Measurements from ENCODE around the gene PSMB11.
A peak's percentile ranks its signal among the peaks of the same experiment; 100 is the strongest.

The PSMB11 gene

DNA sequence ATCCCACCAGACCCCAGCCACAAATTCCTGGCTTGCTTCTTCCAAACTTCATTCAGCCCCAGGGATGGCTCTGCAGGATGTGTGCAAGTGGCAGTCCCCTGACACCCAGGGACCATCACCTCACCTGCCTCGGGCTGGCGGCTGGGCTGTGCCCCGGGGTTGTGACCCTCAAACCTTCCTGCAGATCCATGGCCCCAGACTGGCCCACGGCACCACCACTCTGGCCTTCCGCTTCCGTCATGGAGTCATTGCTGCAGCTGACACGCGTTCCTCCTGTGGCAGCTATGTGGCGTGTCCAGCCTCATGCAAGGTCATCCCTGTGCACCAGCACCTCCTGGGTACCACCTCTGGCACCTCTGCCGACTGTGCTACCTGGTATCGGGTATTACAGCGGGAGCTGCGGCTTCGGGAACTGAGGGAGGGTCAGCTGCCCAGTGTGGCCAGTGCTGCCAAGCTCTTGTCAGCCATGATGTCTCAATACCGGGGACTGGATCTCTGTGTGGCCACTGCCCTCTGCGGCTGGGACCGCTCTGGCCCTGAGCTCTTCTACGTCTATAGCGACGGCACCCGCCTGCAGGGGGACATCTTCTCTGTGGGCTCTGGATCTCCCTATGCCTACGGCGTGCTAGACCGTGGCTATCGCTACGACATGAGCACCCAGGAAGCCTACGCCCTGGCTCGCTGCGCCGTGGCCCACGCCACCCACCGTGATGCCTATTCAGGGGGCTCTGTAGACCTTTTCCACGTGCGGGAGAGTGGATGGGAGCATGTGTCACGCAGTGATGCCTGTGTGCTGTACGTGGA is at the start of gene PSMB11:
TSS of gene PSMB11 (plus strand) at position 51 of the 804 bp plus-strand sequence. CDS start at position 65, 14 bp downstream.
- Histone ChIP-seq H3K9me3 (ENCODE audit: control insufficient read depth in 2 of 2, low read length in 2 of 2) (no peaks in the 10 kb centered on the region), H3K36me3 (ENCODE audit: control insufficient read depth in 2 of 2, insufficient read depth in 2 of 2, low read length in 2 of 2) (no peaks in the 10 kb centered on the region), H3K27me3 (ENCODE audit: control insufficient read depth in 2 of 2, insufficient read depth in 2 of 2, low read length in 2 of 2) (no peaks in the 10 kb centered on the region), H3K4me3 (ENCODE audit: low read length in 2 of 2) (no peak within 1 kb of the TSS), H3K27ac (ENCODE audit: low read depth in 2 of 2, low read length in 2 of 2) (no peak within 1 kb of the TSS), H3K4me1 (ENCODE audit: control insufficient read depth in 2 of 2, insufficient read depth in 2 of 2, low read length in 2 of 2) (no peaks in the 10 kb centered on the region), H3K9ac (ENCODE audit: low read depth in 1 of 2, low read length in 2 of 2) (no peak within 1 kb of the TSS)

DNA sequence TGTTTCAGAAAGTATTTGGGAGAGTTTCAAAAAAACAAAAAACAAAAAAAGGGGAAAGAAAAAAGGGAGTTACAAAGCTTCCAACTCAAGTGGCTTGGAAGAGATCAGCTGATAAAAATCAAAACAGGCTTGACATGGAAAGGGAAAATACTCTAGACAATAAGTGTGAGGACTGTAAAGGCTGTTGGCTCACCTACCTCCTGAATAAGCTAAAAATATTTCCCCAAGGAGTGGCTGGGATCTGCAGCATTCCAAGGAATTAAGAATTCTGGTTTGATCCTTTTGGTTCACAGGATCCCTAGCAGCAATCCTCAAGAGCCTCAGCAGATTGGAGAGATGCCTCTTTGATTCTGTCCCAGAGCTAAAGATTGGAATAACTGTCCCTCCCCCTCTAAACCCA is 48.5 kb upstream of the PSMB11 start:
- Histone ChIP-seq H3K36me3 (ENCODE audit: control insufficient read depth in 2 of 2, insufficient read depth in 2 of 2, low read length in 2 of 2) (peaks cover 3 to 4% of the 10 kb centered on the region in 2 donors), H3K9me3 (ENCODE audit: control insufficient read depth in 2 of 2, low read length in 2 of 2) (no peaks in the 10 kb centered on the region), H3K27me3 (ENCODE audit: control insufficient read depth in 2 of 2, insufficient read depth in 2 of 2, low read length in 2 of 2) (no peaks in the 10 kb centered on the region), H3K4me3 (ENCODE audit: low read length in 2 of 2) (no peak overlapping the region), H3K27ac (ENCODE audit: low read depth in 2 of 2, low read length in 2 of 2) (no peak overlapping the region), H3K4me1 (ENCODE audit: control insufficient read depth in 2 of 2, insufficient read depth in 2 of 2, low read length in 2 of 2) (peaks cover 0 to 4% of the 10 kb centered on the region in 2 donors), H3K9ac (ENCODE audit: low read depth in 1 of 2, low read length in 2 of 2) (no peak overlapping the region)

- no peak overlapping the region for H3K4me3 ChIP-seq (ENCODE audit: low read length in 2 of 2)
- H3K27ac ChIP-seq (ENCODE audit: low read depth in 2 of 2, low read length in 2 of 2): no peak overlapping the region
- no peaks in the 10 kb centered on the region for H3K27me3 ChIP-seq (ENCODE audit: control insufficient read depth in 2 of 2, insufficient read depth in 2 of 2, low read length in 2 of 2)
- peaks cover 0 to 4% of the 10 kb centered on the region in 2 donors for H3K4me1 ChIP-seq (ENCODE audit: control insufficient read depth in 2 of 2, insufficient read depth in 2 of 2, low read length in 2 of 2)
- H3K9ac ChIP-seq (ENCODE audit: low read depth in 1 of 2, low read length in 2 of 2): no peak overlapping the region
- H3K9me3 ChIP-seq (ENCODE audit: control insufficient read depth in 2 of 2, low read length in 2 of 2): no peaks in the 10 kb centered on the region
- H3K36me3 ChIP-seq (ENCODE audit: control insufficient read depth in 2 of 2, insufficient read depth in 2 of 2, low read length in 2 of 2): peaks cover 2 to 3% of the 10 kb centered on the region in 2 donors
These were observed 47.2 kb upstream of the PSMB11 start for GRCh38 chr14:22994762-22995275.

DNA sequence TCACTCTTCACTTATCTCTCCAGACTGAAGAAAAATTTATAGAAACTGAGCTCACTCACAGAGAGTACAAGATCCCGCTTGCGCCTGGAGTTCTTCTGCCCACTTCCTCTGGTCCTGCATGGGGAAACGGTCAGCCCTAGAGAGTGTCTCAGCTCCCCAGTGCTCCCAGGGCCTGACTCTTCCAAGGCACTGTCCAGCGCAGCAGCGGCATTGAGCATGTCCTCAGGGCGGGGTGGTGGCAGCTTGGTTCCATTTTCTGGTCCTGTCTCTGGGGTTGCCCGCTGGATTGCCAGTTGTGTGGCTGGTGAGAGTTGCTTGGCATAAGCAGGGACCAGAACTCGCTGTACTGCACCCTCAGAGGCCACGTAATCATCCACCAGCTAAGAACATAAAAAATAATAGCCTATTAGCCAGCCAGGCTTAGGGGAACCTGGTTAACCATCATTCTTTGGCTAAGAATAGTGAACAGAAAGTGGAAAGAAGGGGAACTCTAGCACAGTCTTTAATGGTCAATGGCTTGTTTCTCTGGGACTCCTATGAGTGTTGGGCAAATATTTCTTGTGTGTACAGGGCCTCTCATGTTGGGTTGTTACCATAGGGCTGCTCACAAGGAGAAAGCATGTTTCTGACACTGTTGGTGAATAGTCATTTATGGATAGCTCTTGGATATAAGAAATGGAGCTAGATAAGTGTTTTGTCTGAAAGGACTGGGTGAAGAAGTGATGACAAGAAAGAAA is 46.0 kb upstream of the PSMB11 start:
- Histone ChIP-seq H3K4me3 (ENCODE audit: low read length in 2 of 2) (no peak overlapping the region), H3K4me1 (ENCODE audit: control insufficient read depth in 2 of 2, insufficient read depth in 2 of 2, low read length in 2 of 2) (peaks cover 5 to 6% of the 10 kb centered on the region in 2 donors), H3K36me3 (ENCODE audit: control insufficient read depth in 2 of 2, insufficient read depth in 2 of 2, low read length in 2 of 2) (peaks cover 0 to 3% of the 10 kb centered on the region in 2 donors), H3K27ac (ENCODE audit: low read depth in 2 of 2, low read length in 2 of 2) (no peak overlapping the region), H3K27me3 (ENCODE audit: control insufficient read depth in 2 of 2, insufficient read depth in 2 of 2, low read length in 2 of 2) (no peaks in the 10 kb centered on the region), H3K9ac (ENCODE audit: low read depth in 1 of 2, low read length in 2 of 2) (no peak overlapping the region), H3K9me3 (ENCODE audit: control insufficient read depth in 2 of 2, low read length in 2 of 2) (no peaks in the 10 kb centered on the region)

- H3K9me3 ChIP-seq (ENCODE audit: control insufficient read depth in 2 of 2, low read length in 2 of 2): no peaks in the 10 kb centered on the region
- H3K27me3 ChIP-seq (ENCODE audit: control insufficient read depth in 2 of 2, insufficient read depth in 2 of 2, low read length in 2 of 2): no peaks in the 10 kb centered on the region
- no peak overlapping the region for H3K4me3 ChIP-seq (ENCODE audit: low read length in 2 of 2)
- peaks cover 0 to 3% of the 10 kb centered on the region in 2 donors for H3K36me3 ChIP-seq (ENCODE audit: control insufficient read depth in 2 of 2, insufficient read depth in 2 of 2, low read length in 2 of 2)
- no peak overlapping the region for H3K9ac ChIP-seq (ENCODE audit: low read depth in 1 of 2, low read length in 2 of 2)
- peaks cover 8 to 10% of the 10 kb centered on the region in 2 donors for H3K4me1 ChIP-seq (ENCODE audit: control insufficient read depth in 2 of 2, insufficient read depth in 2 of 2, low read length in 2 of 2)
- H3K27ac ChIP-seq (ENCODE audit: low read depth in 2 of 2, low read length in 2 of 2): no peak overlapping the region
These were observed 45.0 kb upstream of the PSMB11 start for GRCh38 chr14:22996768-22997654.

- Histone ChIP-seq H3K27ac (ENCODE audit: low read depth in 2 of 2, low read length in 2 of 2) (no peak overlapping the region), H3K9ac (ENCODE audit: low read depth in 1 of 2, low read length in 2 of 2) (no peak overlapping the region), H3K27me3 (ENCODE audit: control insufficient read depth in 2 of 2, insufficient read depth in 2 of 2, low read length in 2 of 2) (no peaks in the 10 kb centered on the region), H3K9me3 (ENCODE audit: control insufficient read depth in 2 of 2, low read length in 2 of 2) (no peaks in the 10 kb centered on the region), H3K36me3 (ENCODE audit: control insufficient read depth in 2 of 2, insufficient read depth in 2 of 2, low read length in 2 of 2) (peaks cover 0 to 3% of the 10 kb centered on the region in 2 donors), H3K4me1 (ENCODE audit: control insufficient read depth in 2 of 2, insufficient read depth in 2 of 2, low read length in 2 of 2) (peaks cover 8 to 10% of the 10 kb centered on the region in 2 donors), H3K4me3 (ENCODE audit: low read length in 2 of 2) (no peak overlapping the region)
These were observed 44.2 kb upstream of the PSMB11 start for GRCh38 chr14:22997676-22998323.

DNA sequence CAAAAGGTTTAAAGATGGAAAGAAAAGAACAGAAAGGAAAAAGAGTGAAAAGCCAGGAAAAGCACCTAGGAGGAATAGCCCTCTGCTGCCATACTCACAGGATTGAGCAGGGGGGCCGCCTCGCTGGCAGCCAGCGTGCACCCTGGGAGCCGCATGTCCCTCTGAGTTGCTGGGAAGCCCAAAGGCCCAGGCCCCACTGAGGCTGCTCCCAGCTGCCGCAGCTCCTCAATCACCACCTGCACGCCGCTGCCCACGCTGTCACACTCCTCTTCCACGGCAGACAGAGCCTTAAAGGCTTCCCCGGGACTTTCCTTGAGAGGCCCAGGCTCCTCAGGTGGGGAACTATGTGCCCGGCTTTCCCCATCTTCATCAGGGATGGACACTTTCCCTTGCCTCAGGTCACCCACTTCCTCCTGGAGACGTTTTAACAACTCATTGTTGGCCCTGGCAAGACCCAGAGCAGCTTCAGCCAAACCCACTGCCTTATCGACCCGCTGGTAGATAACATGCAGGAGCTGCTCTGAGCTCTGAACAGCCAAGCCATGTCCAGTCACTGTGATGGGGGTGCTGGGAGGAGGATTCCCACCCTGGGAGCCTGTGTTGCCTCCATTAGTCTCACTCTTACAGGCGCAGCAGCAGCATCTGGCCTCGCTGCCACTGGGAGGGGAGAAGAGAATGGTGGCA is 43.5 kb upstream of the PSMB11 start:
- Histone ChIP-seq H3K36me3 (ENCODE audit: control insufficient read depth in 2 of 2, insufficient read depth in 2 of 2, low read length in 2 of 2) (peaks cover 0 to 3% of the 10 kb centered on the region in 2 donors), H3K4me1 (ENCODE audit: control insufficient read depth in 2 of 2, insufficient read depth in 2 of 2, low read length in 2 of 2) (peaks cover 8 to 10% of the 10 kb centered on the region in 2 donors), H3K27me3 (ENCODE audit: control insufficient read depth in 2 of 2, insufficient read depth in 2 of 2, low read length in 2 of 2) (no peaks in the 10 kb centered on the region), H3K27ac (ENCODE audit: low read depth in 2 of 2, low read length in 2 of 2) (no peak overlapping the region), H3K9me3 (ENCODE audit: control insufficient read depth in 2 of 2, low read length in 2 of 2) (no peaks in the 10 kb centered on the region), H3K9ac (ENCODE audit: low read depth in 1 of 2, low read length in 2 of 2) (no peak overlapping the region), H3K4me3 (ENCODE audit: low read length in 2 of 2) (no peak overlapping the region)

DNA sequence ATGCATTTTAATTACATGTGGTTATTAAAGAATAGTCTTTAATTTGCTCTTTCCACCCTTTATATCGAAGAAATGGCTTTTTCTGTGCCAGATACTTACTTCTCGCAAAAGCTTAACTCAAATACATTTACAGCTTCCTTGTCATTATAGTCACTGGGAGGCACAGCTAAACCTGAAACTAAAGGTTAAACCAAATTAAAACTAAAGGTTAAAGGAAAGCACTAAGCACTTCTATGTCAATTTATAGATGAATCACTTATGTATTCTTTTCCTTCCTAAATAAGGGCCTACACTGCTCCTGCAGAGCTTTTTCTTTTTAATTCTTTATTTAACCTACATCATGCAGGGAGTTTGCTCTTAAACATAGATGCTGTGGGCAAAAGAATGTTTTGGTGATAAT is 41.2 kb upstream of the PSMB11 start:
- peaks cover 8% of the 10 kb centered on the region in 2 donors for H3K4me1 ChIP-seq (ENCODE audit: control insufficient read depth in 2 of 2, insufficient read depth in 2 of 2, low read length in 2 of 2)
- no peak overlapping the region for H3K9ac ChIP-seq (ENCODE audit: low read depth in 1 of 2, low read length in 2 of 2)
- no peak overlapping the region for H3K4me3 ChIP-seq (ENCODE audit: low read length in 2 of 2)
- no peaks in the 10 kb centered on the region for H3K9me3 ChIP-seq (ENCODE audit: control insufficient read depth in 2 of 2, low read length in 2 of 2)
- no peaks in the 10 kb centered on the region for H3K27me3 ChIP-seq (ENCODE audit: control insufficient read depth in 2 of 2, insufficient read depth in 2 of 2, low read length in 2 of 2)
- H3K27ac ChIP-seq (ENCODE audit: low read depth in 2 of 2, low read length in 2 of 2): peak overlapping the region in 1 of 2 donors; percentile 21
- H3K36me3 ChIP-seq (ENCODE audit: control insufficient read depth in 2 of 2, insufficient read depth in 2 of 2, low read length in 2 of 2): no peaks in the 10 kb centered on the region

DNA sequence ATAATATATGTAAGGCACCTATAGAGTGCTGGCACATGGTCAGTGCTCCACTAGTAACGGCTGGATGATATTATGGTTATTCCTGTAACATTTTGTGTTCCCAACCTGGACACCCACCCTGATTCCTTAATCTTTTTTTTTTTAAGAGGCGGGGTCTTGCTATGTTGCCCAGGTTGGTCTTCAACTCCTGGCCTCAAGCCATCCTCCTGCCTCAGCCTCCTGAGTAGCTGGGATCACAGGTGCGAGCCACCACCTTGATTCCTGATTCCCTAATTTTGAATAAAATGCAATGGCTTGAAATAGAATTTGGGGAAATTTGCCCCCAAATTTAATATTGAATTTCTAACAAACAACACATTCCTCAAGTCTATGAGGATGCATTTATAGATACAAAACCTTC is 39.4 kb upstream of the PSMB11 start:
- Histone ChIP-seq H3K9me3 (ENCODE audit: control insufficient read depth in 2 of 2, low read length in 2 of 2) (no peaks in the 10 kb centered on the region), H3K27ac (ENCODE audit: low read depth in 2 of 2, low read length in 2 of 2) (no peak overlapping the region), H3K9ac (ENCODE audit: low read depth in 1 of 2, low read length in 2 of 2) (no peak overlapping the region), H3K4me1 (ENCODE audit: control insufficient read depth in 2 of 2, insufficient read depth in 2 of 2, low read length in 2 of 2) (peaks cover 17 to 20% of the 10 kb centered on the region in 2 donors), H3K27me3 (ENCODE audit: control insufficient read depth in 2 of 2, insufficient read depth in 2 of 2, low read length in 2 of 2) (no peaks in the 10 kb centered on the region), H3K4me3 (ENCODE audit: low read length in 2 of 2) (no peak overlapping the region), H3K36me3 (ENCODE audit: control insufficient read depth in 2 of 2, insufficient read depth in 2 of 2, low read length in 2 of 2) (no peaks in the 10 kb centered on the region)
